Measurements from ENCODE around the gene ATP2B3.

The ATP2B3 gene

DNA sequence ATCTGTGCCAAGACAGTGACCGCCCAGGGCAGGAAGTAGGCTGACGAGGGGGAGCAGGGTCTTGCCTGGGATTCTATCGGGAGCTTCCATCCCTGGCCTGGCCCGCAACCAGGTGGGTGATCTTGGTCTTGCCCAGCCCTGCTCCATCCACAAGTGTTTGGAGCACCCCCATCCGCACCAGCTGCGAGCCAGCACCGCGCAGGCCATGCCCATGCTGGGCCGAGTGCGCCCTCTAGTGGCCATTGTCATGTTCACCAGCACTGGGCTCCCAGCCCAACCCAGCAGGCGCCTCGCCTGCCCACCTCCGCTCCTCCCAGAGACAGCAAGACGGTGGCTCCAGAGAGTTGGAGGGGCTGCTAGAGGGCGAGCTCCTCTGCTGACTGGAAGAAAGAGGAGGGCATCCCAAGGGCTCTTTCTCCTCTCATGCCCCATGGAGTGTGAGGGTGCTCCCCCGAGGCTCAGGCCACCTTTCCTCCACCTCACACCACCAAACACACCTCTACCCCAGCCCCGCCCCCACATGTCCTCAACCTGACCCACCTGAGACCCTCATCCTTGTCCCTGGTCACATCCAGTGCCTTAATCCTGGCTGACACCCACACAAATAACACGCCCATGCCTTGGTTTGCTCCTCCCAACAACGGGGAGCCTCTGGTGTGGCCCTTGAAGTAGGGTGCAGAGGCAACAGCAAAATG lies 9.8 kb upstream of the ATP2B3 start:
- peak; percentile 94 for DNase-seq (ENCODE audit: low spot score)

- no peak for DNase-seq (ENCODE audit: low spot score)
Measured at GRCh38 chrX:153509592-153509991, 7.8 kb upstream of the ATP2B3 start.

DNA sequence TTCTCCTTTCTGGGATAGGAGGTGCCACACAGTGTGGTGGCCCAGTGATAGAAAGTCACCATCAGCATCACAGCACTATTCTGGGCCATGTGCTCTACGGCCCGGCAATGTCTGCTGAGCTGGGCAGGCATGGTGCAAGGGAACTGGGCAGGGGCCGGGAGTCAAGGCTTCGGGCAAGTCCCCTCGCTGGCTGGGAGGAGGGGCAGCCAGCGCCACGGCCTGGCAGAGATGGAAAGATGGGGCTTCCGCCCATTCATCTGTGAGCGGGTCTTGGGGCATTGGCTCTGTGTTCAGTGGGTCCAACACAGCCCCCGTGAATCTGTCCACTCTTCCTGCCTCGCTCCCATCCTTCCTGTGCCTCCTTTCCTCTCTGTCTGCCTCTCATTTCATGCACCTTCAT lies 7.1 kb upstream of the ATP2B3 start:
- DNase-seq (ENCODE audit: low spot score), result no peak

- DNase-seq (ENCODE audit: low spot score), result no peak
Measured at GRCh38 chrX:153511784-153512500, 5.5 kb upstream of the ATP2B3 start.

GRCh38 chrX:153512501-153512893 lies 4.9 kb upstream of the ATP2B3 start:
- no peak for DNase-seq (ENCODE audit: low spot score)

- DNase-seq (ENCODE audit: low spot score), result no peak
Measured at GRCh38 chrX:153513265-153513664, 4.2 kb upstream of the ATP2B3 start.

- DNase-seq (ENCODE audit: low spot score), result no peak
Measured at GRCh38 chrX:153514259-153514658, 3.2 kb upstream of the ATP2B3 start.

- DNase-seq (ENCODE audit: low spot score), result no peak
Measured at GRCh38 chrX:153515435-153515834, 2.0 kb upstream of the ATP2B3 start.

DNA sequence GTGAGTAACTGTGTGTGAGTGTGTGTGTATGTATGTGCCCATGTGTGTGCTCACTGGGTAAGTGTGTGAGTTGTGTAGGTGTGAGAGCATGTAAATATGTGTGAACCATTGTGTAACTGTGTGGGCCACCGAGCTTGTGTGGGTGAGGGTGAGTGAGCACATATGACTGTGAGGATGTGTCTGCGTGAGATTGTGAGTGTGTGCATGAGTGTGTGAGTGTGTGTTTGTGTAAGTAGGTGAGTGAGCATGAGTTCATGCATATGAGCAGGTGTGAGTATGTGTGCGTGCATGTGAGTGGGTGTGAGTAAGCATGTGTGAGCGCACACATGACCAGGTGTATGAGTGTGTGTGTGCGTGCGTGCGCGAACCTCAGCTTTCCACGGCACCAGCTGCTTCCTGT lies 1.4 kb upstream of the ATP2B3 start:
- DNase-seq (ENCODE audit: low spot score), result no peak

- no peak for DNase-seq (ENCODE audit: low spot score)
Measured at GRCh38 chrX:153517946-153518834, 748 bp downstream of the ATP2B3 start.

- no peak for DNase-seq (ENCODE audit: low spot score)
Measured at GRCh38 chrX:153519569-153520286, 2.3 kb downstream of the ATP2B3 start.

DNA sequence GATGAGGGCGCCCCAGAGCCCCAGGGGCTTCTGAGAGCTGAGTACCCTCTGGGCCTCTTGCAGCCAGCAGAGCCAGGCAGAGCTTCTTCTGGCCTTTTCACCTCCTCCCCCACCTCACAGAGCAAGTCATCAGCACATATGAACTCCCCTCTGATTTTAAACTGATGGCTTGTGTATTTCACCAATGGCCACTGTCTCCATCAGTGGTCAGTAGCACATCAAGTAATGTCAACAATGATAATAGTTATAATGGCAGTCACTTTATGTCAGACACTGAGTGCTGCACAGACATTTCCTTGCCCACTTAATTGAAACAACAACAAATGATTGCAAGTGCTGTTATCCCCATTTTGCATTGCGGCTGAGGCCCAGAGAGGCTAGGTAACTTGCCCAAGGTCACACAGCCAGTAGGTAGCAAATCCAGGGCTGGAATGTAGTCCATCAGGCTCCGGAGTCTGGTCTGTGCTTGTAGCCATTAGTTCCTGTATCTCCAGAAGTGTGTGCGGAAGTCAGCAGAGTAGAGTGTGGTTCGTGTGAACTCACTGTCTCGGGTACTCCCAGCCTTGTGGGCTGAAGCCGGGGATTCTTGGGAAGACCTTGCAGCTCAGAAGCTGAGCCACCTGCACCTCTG lies 3.0 kb downstream of the ATP2B3 start:
- DNase-seq (ENCODE audit: low spot score), result no peak

GRCh38 chrX:153521034-153521433 lies 3.6 kb downstream of the ATP2B3 start:
- DNase-seq (ENCODE audit: low spot score), result no peak

GRCh38 chrX:153522259-153522658 lies 4.8 kb downstream of the ATP2B3 start:
- no peak for DNase-seq (ENCODE audit: low spot score)

DNA sequence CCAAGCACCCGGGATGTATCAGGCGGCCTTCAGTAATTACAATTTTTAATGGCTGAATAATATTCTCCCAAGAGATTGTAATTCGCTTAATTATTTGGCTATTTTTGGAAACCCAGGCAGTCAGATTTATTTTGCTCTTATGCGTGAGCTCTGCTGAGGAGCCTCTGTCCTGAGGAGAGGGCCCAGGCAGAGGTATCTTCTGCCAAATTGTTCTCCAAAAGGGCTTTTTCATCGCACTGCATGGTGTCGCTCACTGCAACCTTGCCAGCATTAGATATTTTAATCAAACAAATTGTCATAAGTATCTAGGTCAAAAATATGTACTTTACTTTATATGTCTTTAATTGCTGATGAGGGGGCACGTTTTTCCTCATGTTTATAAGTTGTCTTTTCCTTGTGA lies 5.8 kb downstream of the ATP2B3 start:
- DNase-seq (ENCODE audit: low spot score), result no peak

DNA sequence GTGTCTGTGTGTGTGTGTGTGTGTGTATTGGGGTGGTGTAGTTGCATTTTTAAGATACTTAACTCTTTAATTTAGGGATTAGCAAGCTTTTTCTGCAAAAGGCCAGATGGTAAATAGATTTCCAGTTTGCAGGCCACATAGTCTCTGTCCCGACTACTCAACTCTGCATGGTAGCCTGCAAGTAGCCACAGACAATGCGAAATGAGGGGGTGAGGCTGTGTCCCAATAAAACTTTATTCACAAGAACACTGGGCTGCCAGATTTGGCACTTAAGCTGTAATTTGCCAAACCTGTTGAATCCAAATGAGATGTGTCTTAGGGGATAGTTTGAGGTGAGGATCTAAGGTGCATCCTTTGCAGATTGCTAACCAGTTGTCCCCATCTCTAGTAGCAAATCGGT lies 6.8 kb downstream of the ATP2B3 start:
- no peak for DNase-seq (ENCODE audit: low spot score)

DNA sequence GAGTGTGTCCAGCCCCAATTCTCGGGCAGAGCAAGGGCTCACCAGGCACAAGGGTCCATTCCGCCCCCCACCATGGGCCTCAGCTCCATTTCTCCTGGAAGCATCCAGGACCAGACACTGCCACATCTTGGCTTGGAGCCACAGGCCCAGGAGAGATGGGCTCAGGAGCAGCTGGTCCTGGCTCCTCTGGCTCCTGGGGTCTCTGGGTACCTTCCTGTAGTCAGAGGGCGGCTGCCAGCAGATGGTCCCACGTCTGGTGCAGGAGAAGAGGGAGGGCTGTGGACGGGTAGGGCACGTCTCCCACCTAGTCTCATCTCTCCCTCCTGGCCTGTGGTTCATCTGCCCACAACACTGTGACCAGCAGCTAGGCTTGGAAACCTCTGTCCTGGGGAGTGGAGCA lies 8.0 kb downstream of the ATP2B3 start:
- DNase-seq (ENCODE audit: low spot score), result no peak

- no peak for DNase-seq (ENCODE audit: low spot score)
Measured at GRCh38 chrX:153526042-153526441, 8.6 kb downstream of the ATP2B3 start.

GRCh38 chrX:153526801-153527200 lies 9.4 kb downstream of the ATP2B3 start:
- no peak for DNase-seq (ENCODE audit: low spot score)

- DNase-seq (ENCODE audit: low spot score), result no peak
Measured at GRCh38 chrX:153527208-153527607, 9.8 kb downstream of the ATP2B3 start.

- no peak for DNase-seq (ENCODE audit: low spot score)
Measured at GRCh38 chrX:153530411-153531129, 13.1 kb downstream of the ATP2B3 start.

All from HuH-7 (cell line).